ENCODE results near the gene CYP27B1. TPM values are rescaled to one million over a fixed set of nuclear protein-coding genes. Genes with fewer than 3 reads are reported as not detected.

CYP27B1 gene, protein sequence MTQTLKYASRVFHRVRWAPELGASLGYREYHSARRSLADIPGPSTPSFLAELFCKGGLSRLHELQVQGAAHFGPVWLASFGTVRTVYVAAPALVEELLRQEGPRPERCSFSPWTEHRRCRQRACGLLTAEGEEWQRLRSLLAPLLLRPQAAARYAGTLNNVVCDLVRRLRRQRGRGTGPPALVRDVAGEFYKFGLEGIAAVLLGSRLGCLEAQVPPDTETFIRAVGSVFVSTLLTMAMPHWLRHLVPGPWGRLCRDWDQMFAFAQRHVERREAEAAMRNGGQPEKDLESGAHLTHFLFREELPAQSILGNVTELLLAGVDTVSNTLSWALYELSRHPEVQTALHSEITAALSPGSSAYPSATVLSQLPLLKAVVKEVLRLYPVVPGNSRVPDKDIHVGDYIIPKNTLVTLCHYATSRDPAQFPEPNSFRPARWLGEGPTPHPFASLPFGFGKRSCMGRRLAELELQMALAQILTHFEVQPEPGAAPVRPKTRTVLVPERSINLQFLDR
- not detected for total RNA-seq
- long read RNA-seq: 0 reads

DNA sequence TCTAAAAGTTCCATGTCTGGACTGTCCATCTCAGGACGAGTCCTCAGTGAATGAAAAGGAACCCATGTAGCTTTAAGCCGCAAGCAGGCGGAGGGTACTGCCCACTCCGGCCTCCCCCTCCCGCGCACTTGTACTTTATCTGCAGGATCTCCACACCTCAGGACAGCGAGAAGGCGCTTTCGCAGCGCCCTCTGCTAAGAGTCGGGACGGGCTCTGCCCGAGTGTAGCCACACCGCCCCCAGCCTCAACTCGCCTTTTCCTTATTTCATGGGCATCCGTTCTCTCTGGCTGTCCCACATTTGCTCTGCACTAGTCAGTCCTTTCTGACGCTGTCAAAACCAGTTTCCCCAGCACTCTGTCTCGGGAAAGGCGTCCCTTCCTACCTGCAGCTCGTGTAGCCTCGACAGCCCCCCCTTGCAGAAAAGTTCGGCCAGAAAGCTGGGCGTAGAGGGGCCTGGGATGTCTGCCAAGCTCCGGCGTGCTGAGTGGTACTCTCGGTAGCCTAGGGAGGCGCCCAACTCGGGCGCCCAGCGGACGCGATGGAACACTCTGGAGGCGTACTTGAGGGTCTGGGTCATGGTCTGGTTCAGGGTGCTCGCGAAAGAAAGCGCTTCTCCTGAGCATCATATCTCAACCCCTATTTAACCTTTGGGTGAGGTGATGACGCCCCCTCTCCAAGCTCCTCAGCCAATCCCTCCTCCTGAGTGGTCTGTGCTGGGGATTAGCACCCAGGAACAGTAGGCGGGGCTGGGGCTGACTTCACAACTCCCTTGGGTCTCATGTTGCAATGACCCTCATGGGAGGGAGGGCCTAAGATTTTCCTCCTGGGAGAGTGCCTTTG is at the start of gene CYP27B1:
Gene CYP27B1 (minus strand): TSS at position 615 of the 841 bp plus-strand sequence. CDS start 37 bp downstream, at position 578.
- Histone ChIP-seq H3K4me1 (peaks cover 37% of the 10 kb centered on the region), H3K27ac (replicated peaks) (no peak within 1 kb of the TSS), H3K4me3 (peak within 1 kb of the TSS; percentile 62), H3K36me3 (peaks cover 18% of the 10 kb centered on the region), H3K9me3 (replicated peaks) (no peaks in the 10 kb centered on the region), H3K27me3 (ENCODE audit: low read depth) (peaks cover 55% of the 10 kb centered on the region)
- TF ChIP-seq, protein P1, sequence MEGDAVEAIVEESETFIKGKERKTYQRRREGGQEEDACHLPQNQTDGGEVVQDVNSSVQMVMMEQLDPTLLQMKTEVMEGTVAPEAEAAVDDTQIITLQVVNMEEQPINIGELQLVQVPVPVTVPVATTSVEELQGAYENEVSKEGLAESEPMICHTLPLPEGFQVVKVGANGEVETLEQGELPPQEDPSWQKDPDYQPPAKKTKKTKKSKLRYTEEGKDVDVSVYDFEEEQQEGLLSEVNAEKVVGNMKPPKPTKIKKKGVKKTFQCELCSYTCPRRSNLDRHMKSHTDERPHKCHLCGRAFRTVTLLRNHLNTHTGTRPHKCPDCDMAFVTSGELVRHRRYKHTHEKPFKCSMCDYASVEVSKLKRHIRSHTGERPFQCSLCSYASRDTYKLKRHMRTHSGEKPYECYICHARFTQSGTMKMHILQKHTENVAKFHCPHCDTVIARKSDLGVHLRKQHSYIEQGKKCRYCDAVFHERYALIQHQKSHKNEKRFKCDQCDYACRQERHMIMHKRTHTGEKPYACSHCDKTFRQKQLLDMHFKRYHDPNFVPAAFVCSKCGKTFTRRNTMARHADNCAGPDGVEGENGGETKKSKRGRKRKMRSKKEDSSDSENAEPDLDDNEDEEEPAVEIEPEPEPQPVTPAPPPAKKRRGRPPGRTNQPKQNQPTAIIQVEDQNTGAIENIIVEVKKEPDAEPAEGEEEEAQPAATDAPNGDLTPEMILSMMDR (IDR thresholded peaks at IDR 0.05; ENCODE audit: borderline replicate concordance): no peak
- peak; percentile 30 for DNase-seq
- intact Hi-C loops (cut with micrococcal nuclease): no loop called here

DNA sequence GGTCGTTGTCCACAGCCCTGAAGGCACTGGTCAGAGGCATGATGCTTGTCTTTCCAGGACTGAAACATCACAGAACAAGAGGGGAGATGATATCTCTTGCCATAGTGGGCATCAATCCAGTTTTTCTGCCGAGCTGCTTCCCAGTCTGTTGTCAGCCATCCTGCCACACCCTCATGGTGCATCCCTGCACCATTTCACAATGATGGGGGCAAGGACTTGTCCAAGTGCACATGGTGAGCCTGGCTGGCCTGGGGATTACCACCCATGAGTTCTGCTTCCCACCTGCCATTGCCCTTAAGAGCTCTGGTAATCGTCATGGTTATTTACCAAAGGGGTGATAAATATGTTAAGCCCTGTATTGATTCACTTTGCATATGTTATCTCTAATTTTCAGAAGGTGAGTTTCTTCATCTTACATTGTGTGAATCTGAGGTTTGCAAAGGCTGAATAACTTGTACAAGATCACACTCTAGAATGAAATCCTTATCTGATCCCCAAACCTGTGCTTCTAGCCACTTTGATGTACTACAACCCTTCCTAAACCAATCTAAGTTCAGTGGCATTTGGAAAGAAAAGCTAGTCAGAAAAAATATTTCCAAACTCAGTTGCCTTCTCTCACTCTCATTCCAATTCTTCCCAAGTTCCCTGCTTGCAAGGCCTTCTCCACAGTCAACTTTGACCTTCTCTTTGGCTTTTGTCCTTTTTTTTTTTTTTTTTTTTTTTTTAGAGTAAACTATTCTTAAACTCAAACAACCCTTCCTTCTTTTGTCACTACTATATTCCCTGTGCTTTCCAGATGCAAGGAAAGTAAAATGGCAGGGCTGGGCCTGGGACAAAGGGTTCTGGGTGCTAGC is 49.4 kb upstream of the CYP27B1 start:
- DNase-seq: no peak
- TF ChIP-seq, protein P1 (IDR thresholded peaks at IDR 0.05; ENCODE audit: borderline replicate concordance): no peak
- peaks cover 62% of the 10 kb centered on the region for H3K4me1 ChIP-seq
- peak overlapping the region; percentile 79 for H3K27ac ChIP-seq (replicated peaks)
- no peaks in the 10 kb centered on the region for H3K27me3 ChIP-seq (ENCODE audit: low read depth)
- H3K9me3 ChIP-seq (replicated peaks): no peaks in the 10 kb centered on the region
- H3K36me3 ChIP-seq: peaks cover 42% of the 10 kb centered on the region
- intact Hi-C loops (cut with micrococcal nuclease): no loop called here
- no peak overlapping the region for H3K4me3 ChIP-seq

DNA sequence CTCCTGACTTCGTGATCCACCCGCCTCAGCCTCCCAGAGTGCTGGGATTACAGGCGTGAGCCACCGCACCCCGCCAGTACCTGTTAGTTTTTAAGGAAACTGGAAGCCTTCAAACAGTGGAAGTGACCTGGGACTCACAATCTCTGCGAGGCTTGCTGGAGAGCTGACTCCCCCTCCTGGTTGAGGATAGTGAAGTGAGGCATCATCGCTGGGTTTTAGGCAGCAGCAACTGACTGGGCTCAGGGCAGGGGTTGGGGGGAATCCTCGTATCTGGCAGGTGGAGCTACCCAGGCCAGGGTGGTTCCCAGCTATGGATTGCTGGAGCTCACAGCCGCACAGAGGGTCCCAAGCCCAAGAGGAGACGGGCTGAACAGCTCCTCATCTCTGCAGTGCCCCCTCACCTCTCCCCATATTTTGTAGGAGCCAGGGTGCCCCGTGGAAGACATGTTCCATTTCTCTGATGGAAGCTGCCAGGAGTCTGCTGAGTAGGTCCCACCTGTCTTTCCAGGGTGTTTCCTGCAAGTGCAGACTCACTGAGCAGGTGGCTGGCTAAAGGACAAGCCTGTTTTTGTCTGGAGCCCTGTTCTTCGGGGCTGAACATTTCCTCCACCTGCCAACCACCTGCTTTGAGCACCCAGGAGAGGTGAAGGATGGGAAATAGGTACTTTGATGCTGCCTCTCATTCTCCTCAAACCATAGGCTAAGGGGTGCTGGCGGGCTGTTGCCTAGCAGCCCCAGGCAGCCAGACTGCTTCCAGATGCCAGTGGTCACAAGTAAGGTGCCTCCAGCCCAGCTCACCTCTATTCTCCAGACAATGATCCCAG is 48.5 kb upstream of the CYP27B1 start:
- no peak for DNase-seq
- peak overlapping the region; percentile 79 for H3K27ac ChIP-seq (replicated peaks)
- no peak overlapping the region for H3K4me3 ChIP-seq
- TF ChIP-seq, protein P1 (IDR thresholded peaks at IDR 0.05; ENCODE audit: borderline replicate concordance): no peak
- intact Hi-C loops (cut with micrococcal nuclease): no loop called here
- peaks cover 43% of the 10 kb centered on the region for H3K36me3 ChIP-seq
- H3K4me1 ChIP-seq: peaks cover 59% of the 10 kb centered on the region
- H3K9me3 ChIP-seq (replicated peaks): no peaks in the 10 kb centered on the region
- no peaks in the 10 kb centered on the region for H3K27me3 ChIP-seq (ENCODE audit: low read depth)

DNA sequence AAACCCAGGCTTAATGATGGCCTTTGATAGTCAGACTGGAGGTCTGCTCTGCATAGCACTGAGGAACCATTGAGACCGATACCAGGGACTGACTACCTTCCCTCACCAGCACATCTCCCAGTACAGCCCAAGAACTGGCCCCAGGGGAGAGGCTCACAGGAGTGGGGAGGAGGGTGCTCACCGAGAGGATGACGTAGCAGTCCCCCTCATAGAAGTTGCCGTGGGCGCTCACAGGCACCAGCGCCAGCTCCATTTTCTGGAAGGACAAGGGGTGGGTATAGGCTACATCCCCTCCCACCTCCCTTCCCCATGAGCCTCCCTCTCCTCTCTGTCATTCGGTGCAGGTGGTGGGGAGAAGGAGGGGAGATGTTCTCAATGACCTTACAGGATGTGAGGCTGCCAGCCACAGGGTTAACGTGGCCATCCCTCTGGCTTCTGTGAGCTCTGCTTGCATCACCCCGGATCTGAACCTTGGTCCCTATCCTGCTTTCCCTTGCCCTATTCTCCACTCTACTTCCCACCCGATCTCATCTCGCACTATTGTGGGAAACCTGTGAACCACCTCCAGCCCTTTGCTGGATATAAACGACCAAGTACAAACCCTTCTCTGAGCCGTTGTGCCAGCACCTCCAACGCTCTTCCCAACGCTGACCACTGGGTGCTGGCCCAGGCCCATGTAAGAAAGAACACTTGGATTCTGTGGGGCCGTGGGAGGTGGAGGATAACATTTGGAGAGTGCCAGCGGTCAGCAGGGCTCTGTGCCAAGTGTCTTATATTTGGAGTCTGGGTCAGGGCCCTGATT is 47.3 kb upstream of the CYP27B1 start:
- intact Hi-C loops (cut with micrococcal nuclease): no loop called here
- H3K9me3 ChIP-seq (replicated peaks): no peaks in the 10 kb centered on the region
- TF ChIP-seq, protein P1 (IDR thresholded peaks at IDR 0.05; ENCODE audit: borderline replicate concordance): no peak
- peaks cover 47% of the 10 kb centered on the region for H3K36me3 ChIP-seq
- H3K27me3 ChIP-seq (ENCODE audit: low read depth): no peaks in the 10 kb centered on the region
- peaks cover 54% of the 10 kb centered on the region for H3K4me1 ChIP-seq
- no peak overlapping the region for H3K27ac ChIP-seq (replicated peaks)
- DNase-seq: no peak
- H3K4me3 ChIP-seq: no peak overlapping the region
